NCI-H2196 treated with DMSO at 0.1 percent for 48 hours (cell line): ENCODE data around the gene GALNT14.

Experiments used
- DNase-seq: peaks from one replicate; lab custom pipeline; 2025; ENCODE audit not compliant: unreplicated experiment; lab: John Stamatoyannopoulos, UW

GALNT14 gene

GRCh38 chr2:30978854-30979253, 159.4 kb downstream of the GALNT14 start:
- no peak for DNase-seq

GRCh38 chr2:30978044-30978443, 160.2 kb downstream of the GALNT14 start:
- no peak for DNase-seq

DNA sequence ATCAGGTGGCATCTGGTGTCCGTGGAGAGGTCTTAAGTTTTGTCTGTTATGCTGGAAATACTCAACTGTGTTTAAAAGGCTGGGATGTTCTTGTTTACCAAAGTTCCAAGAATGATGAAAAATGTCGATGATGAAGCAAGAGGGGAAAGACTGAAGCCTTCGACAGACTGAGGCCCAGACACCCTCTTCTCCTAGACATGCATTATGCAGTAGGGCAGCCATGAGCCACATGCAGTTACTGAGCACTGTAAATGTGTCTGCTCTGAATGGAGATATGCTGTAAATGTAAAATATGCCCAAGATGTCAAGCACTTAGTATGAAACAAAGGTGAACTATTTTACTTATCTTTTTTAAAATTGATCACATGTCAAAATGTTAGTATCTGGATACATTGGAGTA, 163.1 kb downstream of the GALNT14 start:
- DNase-seq: no peak

GRCh38 chr2:30974554-30974953, 163.7 kb downstream of the GALNT14 start:
- no peak for DNase-seq

- DNase-seq: no peak
Observed at GRCh38 chr2:30974092-30974491, 164.1 kb downstream of the GALNT14 start.

DNA sequence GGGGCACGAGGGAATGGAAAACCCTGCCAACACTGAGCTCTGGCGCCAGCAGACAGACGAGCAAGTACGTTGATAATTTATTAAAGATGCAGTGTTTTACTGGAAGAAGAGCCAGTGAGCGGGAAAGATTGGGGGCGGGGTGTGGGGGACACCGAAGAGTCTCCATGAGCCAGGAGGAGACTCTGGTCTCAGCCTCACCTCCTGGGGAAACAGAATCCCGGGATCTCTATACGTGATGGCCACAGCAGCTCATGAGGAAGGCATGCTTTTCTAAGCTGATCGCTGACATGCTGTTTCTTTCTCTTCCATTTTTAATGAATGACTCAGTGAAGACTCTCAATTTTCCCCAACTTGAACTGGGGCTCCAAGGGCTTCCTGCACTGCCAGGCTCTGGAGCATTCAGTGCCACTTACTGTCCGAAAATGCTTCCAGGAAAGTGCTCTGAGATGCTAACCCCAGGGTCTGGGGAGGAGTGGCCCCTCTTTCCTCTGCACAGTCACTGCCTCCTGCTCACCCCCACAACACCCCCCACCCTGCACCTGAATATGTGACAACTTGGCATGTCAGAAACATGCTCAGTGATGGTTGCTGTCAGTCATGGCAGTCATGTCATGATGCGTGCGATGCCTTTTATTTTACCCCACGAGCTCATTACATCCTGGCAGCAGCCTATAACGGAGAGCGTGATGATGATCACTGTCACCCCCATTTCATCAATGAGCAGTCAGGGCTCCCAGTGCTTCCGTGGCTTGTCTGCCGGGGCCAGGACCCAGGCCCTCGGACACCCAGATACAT, 166.8 kb downstream of the GALNT14 start:
- no peak for DNase-seq

DNA sequence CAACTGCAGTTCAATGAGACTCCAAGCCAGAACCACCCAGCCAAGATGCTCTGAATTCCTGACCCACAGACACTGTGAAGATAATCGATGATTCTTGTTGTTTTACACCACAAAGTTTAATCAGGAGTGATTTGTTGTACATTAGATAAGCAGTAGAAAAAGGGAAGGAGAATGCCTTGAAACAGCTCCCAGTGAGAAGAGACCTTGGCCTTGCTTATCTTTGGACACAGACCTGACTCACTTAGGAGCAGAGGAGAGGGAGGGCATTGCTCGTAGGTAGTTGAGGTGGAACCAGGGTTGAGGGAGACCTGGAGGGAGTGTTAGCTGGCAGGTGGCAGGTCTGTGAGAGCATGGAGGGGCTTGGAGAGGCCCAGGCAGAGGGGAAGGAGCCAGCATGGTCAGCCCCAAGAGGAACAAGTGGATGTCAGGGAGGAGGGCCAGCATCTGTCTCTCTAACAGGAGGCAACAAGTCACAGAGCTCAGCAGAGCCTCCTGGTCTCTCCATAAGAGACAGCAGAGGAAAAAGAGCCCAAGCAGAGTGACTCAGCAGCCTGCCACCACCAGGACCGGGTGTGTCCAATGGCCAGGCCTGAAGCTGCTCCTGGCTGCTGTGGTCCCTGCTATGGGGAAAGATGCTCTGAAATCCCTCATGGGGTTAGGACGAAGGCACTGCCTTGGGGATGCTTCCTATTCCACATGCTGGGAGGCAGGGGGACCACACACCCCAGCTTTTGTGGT, 169.4 kb downstream of the GALNT14 start:
- DNase-seq: no peak

- no peak for DNase-seq
Observed at GRCh38 chr2:30966786-30967185, 171.5 kb downstream of the GALNT14 start.

- no peak for DNase-seq
Observed at GRCh38 chr2:30965022-30965531, 173.2 kb downstream of the GALNT14 start.

GRCh38 chr2:30964334-30965005, 173.8 kb downstream of the GALNT14 start:
- no peak for DNase-seq

GRCh38 chr2:30963184-30963583, 175.1 kb downstream of the GALNT14 start:
- DNase-seq: no peak

- DNase-seq: no peak
Observed at GRCh38 chr2:30960213-30960612, 178.0 kb downstream of the GALNT14 start.

- DNase-seq: no peak
Observed at GRCh38 chr2:30959653-30960052, 178.6 kb downstream of the GALNT14 start.

- DNase-seq: no peak
Observed at GRCh38 chr2:30958918-30959265, 179.3 kb downstream of the GALNT14 start.

GRCh38 chr2:30958193-30958917, 179.9 kb downstream of the GALNT14 start:
- no peak for DNase-seq

- DNase-seq: no peak
Observed at GRCh38 chr2:30957591-30957990, 180.6 kb downstream of the GALNT14 start.

GRCh38 chr2:30956995-30957394, 181.2 kb downstream of the GALNT14 start:
- DNase-seq: no peak

GRCh38 chr2:30955516-30956132, 182.6 kb downstream of the GALNT14 start:
- no peak for DNase-seq

DNA sequence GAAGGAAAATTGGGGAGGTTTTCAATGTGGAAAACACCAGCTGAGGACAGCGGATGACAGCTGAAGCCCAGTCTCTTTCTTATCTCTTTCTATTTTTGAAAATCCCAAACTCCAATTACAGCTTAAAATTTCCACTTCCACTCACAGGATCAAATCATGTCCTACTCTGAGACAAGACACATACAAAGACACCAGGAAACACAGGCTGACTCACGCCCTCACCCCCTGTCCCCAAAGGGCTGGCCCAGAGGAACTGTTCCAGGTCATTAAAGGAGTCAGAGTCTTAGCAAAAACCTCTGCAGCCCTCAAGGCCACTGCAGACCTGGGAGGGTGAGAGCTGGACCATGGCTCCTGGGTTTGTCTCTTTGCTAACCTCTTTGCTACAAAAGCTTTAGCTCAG, 187.9 kb downstream of the GALNT14 start:
- DNase-seq: no peak

GRCh38 chr2:30949435-30949834, 188.8 kb downstream of the GALNT14 start:
- no peak for DNase-seq

DNA sequence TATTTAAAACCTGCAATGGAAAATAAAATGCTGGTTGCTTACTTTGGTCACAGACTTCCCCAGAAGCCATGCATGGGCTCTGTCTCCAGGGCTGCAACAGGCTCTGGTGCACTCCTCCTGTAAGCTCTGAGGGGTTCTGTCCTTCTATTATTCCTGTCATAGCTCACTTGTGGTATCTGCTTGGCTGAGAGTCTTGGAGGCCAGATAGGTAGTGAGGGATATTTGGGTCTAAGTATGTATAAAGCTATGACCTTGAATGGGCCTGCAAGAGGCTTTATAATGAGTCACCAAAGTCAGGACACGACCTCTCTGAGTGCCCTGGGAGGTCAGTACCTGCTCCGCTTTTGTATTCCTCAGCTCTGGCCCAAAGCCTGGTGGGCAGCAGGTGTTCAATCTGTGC, 189.4 kb downstream of the GALNT14 start:
- DNase-seq: no peak
